ENCODE measurements around the gene MIEF1.

Gene MIEF1

DNA sequence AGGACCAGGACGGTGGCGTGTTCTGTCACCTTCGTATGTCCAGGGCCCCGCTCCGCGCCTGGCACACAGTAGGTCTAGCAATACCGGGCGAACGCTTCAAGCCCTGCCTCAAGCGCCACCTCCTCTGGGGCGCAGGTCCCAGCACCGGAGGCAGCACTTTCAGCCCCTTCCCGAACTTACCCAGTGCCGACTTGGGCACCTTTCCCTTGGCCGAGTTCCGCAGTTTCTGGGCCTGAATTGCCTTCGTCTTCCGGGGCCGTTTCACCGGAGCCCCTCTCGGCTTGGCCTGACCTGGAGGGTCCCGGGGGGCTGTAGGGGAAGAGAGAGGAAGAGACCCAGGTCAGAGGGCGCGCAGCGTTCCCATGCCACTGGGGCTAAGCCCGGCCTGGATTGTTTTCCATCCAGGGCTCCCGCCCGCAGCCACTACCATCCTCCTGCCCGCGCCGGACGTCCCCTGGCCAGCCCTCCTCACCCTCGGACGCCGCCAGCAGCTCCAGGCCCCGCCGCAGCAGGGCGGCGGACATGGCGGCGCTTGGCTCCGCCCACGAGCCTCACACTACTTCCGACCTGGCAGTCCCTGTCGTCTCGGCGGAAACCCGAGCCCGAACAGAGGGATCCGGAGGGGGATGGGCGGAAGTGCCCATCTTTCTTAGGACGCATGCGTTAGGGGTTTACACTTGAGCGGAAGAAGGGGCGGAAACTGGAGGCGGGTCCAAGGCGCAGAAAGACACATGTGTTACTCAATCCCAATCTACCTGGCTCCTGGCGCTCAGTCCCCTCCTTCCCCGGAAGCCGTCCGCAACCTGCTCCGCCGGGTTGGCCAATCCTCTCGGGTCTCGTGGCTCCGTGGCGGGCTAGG, 30.4 kb downstream of the MIEF1 start, which contains the start of gene RPS19BP1:
TSS of gene RPS19BP1 (minus strand) at position 534 of the 859 bp plus-strand sequence. CDS start at position 524, 10 bp downstream.
- Histone ChIP-seq H3K4me1 (ENCODE audit: control insufficient read depth in 2 of 2, insufficient read depth in 1 of 2, low read depth in 1 of 2, low read length in 2 of 2) (peaks cover 12 to 33% of the 10 kb centered on the region in 2 donors), H2BK15ac (ENCODE audit: low read length) (peak within 1 kb of the TSS; percentile 79), H4K91ac (ENCODE audit: low read depth, low read length, poor library complexity) (no peak within 1 kb of the TSS), H3K9ac (ENCODE audit: low read depth, low read length, poor library complexity) (peak within 1 kb of the TSS; percentile 94), H2AK5ac (ENCODE audit: low read depth, low read length) (no peak within 1 kb of the TSS), H3K4me2 (ENCODE audit: insufficient read depth, low read length, poor library complexity, severe bottlenecking) (peak within 1 kb of the TSS; percentile 90), H3K27me3 (ENCODE audit: control insufficient read depth in 3 of 3, insufficient read depth in 3 of 3, low read depth in 1 of 3, low read length in 3 of 3) (no peaks in the 10 kb centered on the region), H4K8ac (ENCODE audit: low read depth, low read length) (no peak within 1 kb of the TSS), H2BK12ac (ENCODE audit: low read length) (no peak within 1 kb of the TSS), H3K9me3 (replicated peaks in 1 of 2; ENCODE audit: control insufficient read depth in 2 of 2, insufficient read depth in 1 of 2, low read depth in 1 of 2, low read length in 2 of 2) (no peaks in the 10 kb centered on the region), H2AFZ (ENCODE audit: low read length) (peak within 1 kb of the TSS; percentile 90), H3K4ac (ENCODE audit: low read length) (no peak within 1 kb of the TSS), H3K27ac (replicated peaks; ENCODE audit: low read length) (peak within 1 kb of the TSS; percentile 42), H2BK5ac (ENCODE audit: low read length) (peak within 1 kb of the TSS; percentile 82), H3K14ac (ENCODE audit: low read length) (no peak within 1 kb of the TSS), H3K36me3 (replicated peaks in 1 of 2; ENCODE audit: control insufficient read depth in 2 of 2, insufficient read depth in 2 of 2, low read length in 2 of 2) (peaks cover 16 to 41% of the 10 kb centered on the region in 2 donors), H3K79me1 (ENCODE audit: low read depth, low read length) (peaks cover 14% of the 10 kb centered on the region), H2BK120ac (ENCODE audit: low read depth, low read length) (no peak within 1 kb of the TSS), H3K23ac (ENCODE audit: low read depth, low read length, poor library complexity) (peak within 1 kb of the TSS; percentile 94), H3K4me3 (ENCODE audit: low read length in 2 of 2) (peak within 1 kb of the TSS; percentile 84), H3K18ac (ENCODE audit: low read length) (peak within 1 kb of the TSS; percentile 98)
- DNase-seq (ENCODE audit: low spot score), result peak; percentile 99
- WGBS, 2 donors (ENCODE audit: extremely low coverage in 2 of 2, insufficient read length in 2 of 2, insufficient replicate concordance in 1 of 2), result no CpG with 5 or more reads among the region's 67 CpGs

DNA sequence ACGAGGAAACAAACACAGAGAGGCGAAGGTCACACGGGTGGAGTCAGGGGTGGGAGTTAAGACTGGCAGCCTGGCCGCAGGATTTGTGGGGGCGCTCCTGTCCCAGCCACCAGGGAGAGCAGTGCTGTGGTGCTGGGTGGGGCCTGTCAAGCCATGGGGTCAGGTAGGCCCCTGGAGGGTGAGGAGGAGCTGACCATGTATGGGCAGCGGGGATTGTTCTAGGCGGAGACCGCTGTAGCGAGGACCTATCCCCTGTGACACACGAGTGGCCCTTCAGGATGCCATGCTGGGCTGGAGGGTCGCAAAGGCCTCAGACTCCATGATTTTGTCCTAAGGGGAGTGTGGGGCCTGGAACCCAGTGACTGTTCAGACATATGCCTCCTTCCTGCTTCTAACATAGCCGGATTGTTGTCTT, 32.0 kb downstream of the MIEF1 start:
- peaks cover 10 to 24% of the 10 kb centered on the region in 2 donors for H3K36me3 ChIP-seq (replicated peaks in 1 of 2; ENCODE audit: control insufficient read depth in 2 of 2, insufficient read depth in 2 of 2, low read length in 2 of 2)
- H3K4ac ChIP-seq (ENCODE audit: low read length), result no peak overlapping the region
- no peaks in the 10 kb centered on the region for H3K27me3 ChIP-seq (ENCODE audit: control insufficient read depth in 3 of 3, insufficient read depth in 3 of 3, low read depth in 1 of 3, low read length in 3 of 3)
- peak overlapping the region; percentile 33 for H3K9ac ChIP-seq (ENCODE audit: low read depth, low read length, poor library complexity)
- peaks cover 12 to 24% of the 10 kb centered on the region in 2 donors for H3K4me1 ChIP-seq (ENCODE audit: control insufficient read depth in 2 of 2, insufficient read depth in 1 of 2, low read depth in 1 of 2, low read length in 2 of 2)
- H2BK15ac ChIP-seq (ENCODE audit: low read length), result peak overlapping the region; percentile 79
- no peak overlapping the region for H3K23ac ChIP-seq (ENCODE audit: low read depth, low read length, poor library complexity)
- H3K14ac ChIP-seq (ENCODE audit: low read length), result no peak overlapping the region
- no peak overlapping the region for H2BK120ac ChIP-seq (ENCODE audit: low read depth, low read length)
- H2AFZ ChIP-seq (ENCODE audit: low read length), result peak overlapping the region; percentile 90
- no peak for DNase-seq (ENCODE audit: low spot score)
- H3K4me3 ChIP-seq (ENCODE audit: low read length in 2 of 2), result no peak overlapping the region
- H2BK12ac ChIP-seq (ENCODE audit: low read length), result peak overlapping the region; percentile 63
- no peak overlapping the region for H3K18ac ChIP-seq (ENCODE audit: low read length)
- WGBS, 2 donors (ENCODE audit: extremely low coverage in 2 of 2, insufficient read length in 2 of 2, insufficient replicate concordance in 1 of 2), result no CpG with 5 or more reads among the region's 12 CpGs
- H2AK5ac ChIP-seq (ENCODE audit: low read depth, low read length), result peak overlapping the region; percentile 57
- no peak overlapping the region for H3K27ac ChIP-seq (replicated peaks; ENCODE audit: low read length)
- no peak overlapping the region for H3K4me2 ChIP-seq (ENCODE audit: insufficient read depth, low read length, poor library complexity, severe bottlenecking)
- no peak overlapping the region for H2BK5ac ChIP-seq (ENCODE audit: low read length)
- no peak overlapping the region for H4K8ac ChIP-seq (ENCODE audit: low read depth, low read length)
- H3K79me1 ChIP-seq (ENCODE audit: low read depth, low read length), result peaks cover 9% of the 10 kb centered on the region
- H4K91ac ChIP-seq (ENCODE audit: low read depth, low read length, poor library complexity), result no peak overlapping the region
- H3K9me3 ChIP-seq (replicated peaks in 1 of 2; ENCODE audit: control insufficient read depth in 2 of 2, insufficient read depth in 1 of 2, low read depth in 1 of 2, low read length in 2 of 2), result no peaks in the 10 kb centered on the region

DNA sequence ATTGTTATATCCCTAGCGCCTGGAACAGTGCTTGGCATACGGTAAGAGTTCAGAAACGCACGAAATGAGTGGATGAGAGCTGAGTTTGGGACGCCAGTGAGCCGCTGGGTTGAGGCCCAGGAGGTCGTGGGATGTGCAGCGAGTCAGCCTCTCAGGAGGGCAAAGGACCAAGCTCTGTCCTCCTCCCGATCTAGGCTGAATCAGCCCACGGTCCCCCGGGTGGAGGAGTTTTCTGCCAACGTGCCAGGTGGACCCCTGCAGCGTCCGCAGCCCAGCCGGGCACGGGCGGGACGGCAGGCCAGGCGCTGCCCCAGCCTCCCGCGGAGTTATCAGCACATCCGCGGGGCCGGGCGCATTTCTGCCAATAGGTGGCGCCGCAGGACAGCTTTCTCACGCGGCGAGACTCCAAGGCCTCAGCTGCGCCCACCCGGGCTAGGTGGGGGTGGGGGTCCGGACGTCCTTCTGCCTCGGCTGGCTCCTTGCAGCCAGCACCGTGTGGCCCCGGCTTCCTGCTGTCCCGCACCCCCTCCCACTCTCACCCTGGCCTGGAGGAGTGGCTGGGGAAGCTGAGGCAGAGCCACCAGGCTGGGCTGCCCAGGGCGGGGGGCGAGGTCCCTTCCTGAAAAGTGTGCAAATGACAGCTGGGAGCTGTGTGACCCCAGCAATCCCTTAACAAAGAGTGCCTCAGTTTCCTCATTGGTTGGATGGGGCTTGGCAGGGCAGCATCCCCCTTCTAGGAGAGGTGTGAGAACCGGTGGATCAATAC, 32.7 kb downstream of the MIEF1 start:
- peak overlapping the region; percentile 88 for H2AK5ac ChIP-seq (ENCODE audit: low read depth, low read length)
- WGBS, 2 donors (ENCODE audit: extremely low coverage in 2 of 2, insufficient read length in 2 of 2, insufficient replicate concordance in 1 of 2), result no CpG with 5 or more reads among the region's 41 CpGs
- H3K4me3 ChIP-seq (ENCODE audit: low read length in 2 of 2), result peak overlapping the region; percentile 10 to 27

More for the DNA sequence above, 32.7 kb downstream of the MIEF1 start:
- no peak overlapping the region for H4K91ac ChIP-seq (ENCODE audit: low read depth, low read length, poor library complexity)
- no peak overlapping the region for H3K27ac ChIP-seq (replicated peaks; ENCODE audit: low read length)
- no peaks in the 10 kb centered on the region for H3K27me3 ChIP-seq (ENCODE audit: control insufficient read depth in 3 of 3, insufficient read depth in 3 of 3, low read depth in 1 of 3, low read length in 3 of 3)
- H2AFZ ChIP-seq (ENCODE audit: low read length), result peak overlapping the region; percentile 90
- H4K8ac ChIP-seq (ENCODE audit: low read depth, low read length), result peak overlapping the region; percentile 74
- peak overlapping the region; percentile 62 for H2BK5ac ChIP-seq (ENCODE audit: low read length)
- H2BK120ac ChIP-seq (ENCODE audit: low read depth, low read length), result peak overlapping the region; percentile 77
- H3K4ac ChIP-seq (ENCODE audit: low read length), result no peak overlapping the region
- peak; percentile 89 for DNase-seq (ENCODE audit: low spot score)
- H3K9me3 ChIP-seq (replicated peaks in 1 of 2; ENCODE audit: control insufficient read depth in 2 of 2, insufficient read depth in 1 of 2, low read depth in 1 of 2, low read length in 2 of 2), result no peaks in the 10 kb centered on the region
- peaks cover 12 to 22% of the 10 kb centered on the region in 2 donors for H3K4me1 ChIP-seq (ENCODE audit: control insufficient read depth in 2 of 2, insufficient read depth in 1 of 2, low read depth in 1 of 2, low read length in 2 of 2)
- H3K14ac ChIP-seq (ENCODE audit: low read length), result no peak overlapping the region
- peak overlapping the region; percentile 82 for H2BK15ac ChIP-seq (ENCODE audit: low read length)
- peaks cover 5 to 19% of the 10 kb centered on the region in 2 donors for H3K36me3 ChIP-seq (replicated peaks in 1 of 2; ENCODE audit: control insufficient read depth in 2 of 2, insufficient read depth in 2 of 2, low read length in 2 of 2)
- no peak overlapping the region for H3K23ac ChIP-seq (ENCODE audit: low read depth, low read length, poor library complexity)
- peaks cover 9% of the 10 kb centered on the region for H3K79me1 ChIP-seq (ENCODE audit: low read depth, low read length)
- peak overlapping the region; percentile 45 for H3K4me2 ChIP-seq (ENCODE audit: insufficient read depth, low read length, poor library complexity, severe bottlenecking)
- peak overlapping the region; percentile 92 for H3K18ac ChIP-seq (ENCODE audit: low read length)
- peak overlapping the region; percentile 35 for H2BK12ac ChIP-seq (ENCODE audit: low read length)
- peak overlapping the region; percentile 82 for H3K9ac ChIP-seq (ENCODE audit: low read depth, low read length, poor library complexity)

All from neuronal stem cell (in vitro differentiated cells).